GM18526 (cell line): ENCODE data around the gene SLC6A19.

Experiments
- POLR2A ChIP-seq: IDR thresholded peaks from 3 replicates; pipeline ENCODE4 v1.6.1; 2011; ENCODE audit not compliant: insufficient read length; ENCODE audit errors: extremely low read depth

Gene SLC6A19

GRCh38 chr5:1183424-1184162, 17.8 kb upstream of the SLC6A19 start:
- TF ChIP-seq POLR2A: no peak

GRCh38 chr5:1184163-1184470, 17.3 kb upstream of the SLC6A19 start:
- TF ChIP-seq POLR2A: no peak

DNA sequence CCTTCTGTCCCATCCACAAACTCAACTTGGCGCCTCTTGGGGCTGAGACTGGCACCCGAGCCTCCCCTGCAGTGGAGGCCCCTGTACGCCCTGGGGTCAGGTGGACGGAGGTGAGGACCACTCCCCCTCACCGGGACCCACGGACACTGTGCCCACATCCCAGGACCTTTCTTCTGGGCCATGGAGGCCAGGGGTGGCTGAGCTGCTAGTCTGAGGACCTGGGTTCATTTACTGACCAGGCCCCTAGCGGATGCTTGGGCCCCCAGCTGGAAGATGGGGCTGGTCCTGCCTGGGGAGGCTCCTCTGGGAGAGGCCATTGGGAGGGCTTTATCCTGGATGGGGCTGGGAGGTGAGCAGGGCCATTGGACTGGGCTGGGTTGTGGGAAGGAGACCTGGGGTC, 16.9 kb upstream of the SLC6A19 start:
- no peak for TF ChIP-seq POLR2A

DNA sequence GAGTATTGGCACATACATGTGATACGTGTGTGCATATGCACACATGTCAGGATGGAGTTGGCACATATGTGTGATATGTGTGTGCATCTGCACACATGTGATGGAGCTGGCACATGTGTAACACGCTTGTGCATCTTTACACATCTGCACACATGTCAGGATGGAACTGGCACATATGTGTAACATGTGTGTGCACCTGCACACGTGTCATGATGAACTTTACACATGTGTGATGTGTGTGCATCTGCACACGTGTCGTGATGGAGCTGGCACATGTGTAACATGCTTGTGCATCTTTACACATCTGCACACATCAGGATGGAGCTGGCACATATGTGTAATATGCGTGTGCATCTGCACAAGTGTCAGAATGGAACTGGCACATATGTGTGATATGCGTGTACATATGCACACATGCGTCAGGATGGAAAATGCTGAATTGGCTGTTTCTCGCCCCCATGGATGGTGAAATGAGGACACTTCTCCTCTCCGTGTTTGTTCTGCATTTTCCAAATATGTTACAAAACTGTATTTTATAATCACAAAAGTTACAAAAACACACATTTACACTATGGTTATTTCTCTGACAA, 16.3 kb upstream of the SLC6A19 start:
- no peak for TF ChIP-seq POLR2A

- no peak for TF ChIP-seq POLR2A
Measured at GRCh38 chr5:1185629-1186350, 15.6 kb upstream of the SLC6A19 start.

GRCh38 chr5:1186351-1187233, 14.8 kb upstream of the SLC6A19 start:
- TF ChIP-seq POLR2A: no peak

DNA sequence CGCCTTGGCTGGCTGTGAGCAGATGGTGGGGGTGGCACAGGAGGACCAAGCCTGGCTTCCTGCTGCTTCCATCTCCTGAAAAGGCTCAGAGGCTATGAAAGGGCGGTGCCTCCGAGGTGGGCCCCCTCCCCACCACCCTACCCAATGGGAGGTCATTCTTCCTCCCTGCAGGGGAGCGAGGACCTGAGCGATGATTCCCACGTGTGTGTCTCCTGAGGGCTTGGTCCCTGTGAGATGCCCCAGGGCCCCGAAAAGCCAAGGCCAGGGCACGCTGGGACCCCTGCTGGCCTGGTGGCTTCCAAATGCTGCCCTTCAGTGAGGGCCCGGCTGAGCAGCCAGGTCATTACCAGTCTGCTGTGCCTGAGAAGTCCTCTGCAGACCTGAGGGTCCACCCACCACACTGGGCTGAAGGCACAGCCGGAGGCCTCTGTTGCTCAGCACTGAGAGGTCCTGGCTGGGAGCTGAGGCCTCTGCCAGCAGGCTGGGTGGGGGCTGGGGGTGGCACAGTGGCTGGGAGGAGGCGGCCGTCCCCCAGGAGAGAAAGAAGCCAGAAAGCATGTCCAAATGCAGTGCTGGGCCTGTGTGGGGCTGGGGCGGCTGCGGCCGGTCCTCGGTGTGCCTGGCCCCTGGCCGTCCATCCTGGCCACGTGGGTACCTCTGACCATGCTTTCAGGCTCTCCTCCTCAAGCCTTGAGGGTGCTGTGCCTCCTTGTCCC, 14.0 kb upstream of the SLC6A19 start:
- no peak for TF ChIP-seq POLR2A

DNA sequence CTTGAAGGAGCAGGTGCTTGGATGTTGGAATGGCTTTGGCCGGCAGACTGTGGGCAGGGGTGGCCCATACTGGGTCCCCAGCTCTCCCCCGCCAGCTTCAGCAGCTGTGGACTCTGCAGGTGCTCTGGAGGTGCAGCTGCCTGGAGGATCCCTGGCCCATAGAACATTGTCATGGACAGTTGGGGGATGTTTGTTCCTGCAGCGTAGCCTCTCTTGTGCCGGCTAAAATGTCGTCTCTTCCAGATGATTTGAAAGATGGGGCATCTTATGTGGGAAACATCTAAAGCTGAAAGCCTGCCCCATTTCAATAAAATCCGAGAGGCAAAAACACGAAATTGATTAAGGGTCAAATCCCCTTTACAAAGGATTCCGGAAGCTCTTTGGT, 13.5 kb upstream of the SLC6A19 start:
- TF ChIP-seq POLR2A: no peak

- TF ChIP-seq POLR2A: no peak
Measured at GRCh38 chr5:1188464-1188863, 12.9 kb upstream of the SLC6A19 start.

GRCh38 chr5:1189269-1189668, 12.1 kb upstream of the SLC6A19 start:
- no peak for TF ChIP-seq POLR2A

DNA sequence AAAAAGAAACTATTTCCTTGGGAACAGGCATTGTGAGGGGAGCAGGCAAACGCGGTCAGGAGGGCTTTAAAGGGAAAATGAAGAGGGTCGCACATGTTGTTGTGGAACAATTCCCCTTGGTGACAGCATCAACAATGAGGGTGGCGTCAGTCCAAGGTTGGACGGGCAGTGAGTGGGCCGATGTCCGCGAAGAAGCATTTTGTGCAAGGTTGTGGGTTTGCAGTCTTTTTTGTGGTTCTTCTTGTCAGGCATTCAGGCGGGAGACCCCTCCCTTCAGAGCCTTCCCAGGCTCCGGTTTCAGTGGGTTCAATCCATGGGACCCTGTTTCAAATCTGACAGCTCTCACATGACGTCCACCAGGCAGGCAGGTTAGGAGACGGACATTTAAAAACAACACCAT, 11.1 kb upstream of the SLC6A19 start:
- no peak for TF ChIP-seq POLR2A

DNA sequence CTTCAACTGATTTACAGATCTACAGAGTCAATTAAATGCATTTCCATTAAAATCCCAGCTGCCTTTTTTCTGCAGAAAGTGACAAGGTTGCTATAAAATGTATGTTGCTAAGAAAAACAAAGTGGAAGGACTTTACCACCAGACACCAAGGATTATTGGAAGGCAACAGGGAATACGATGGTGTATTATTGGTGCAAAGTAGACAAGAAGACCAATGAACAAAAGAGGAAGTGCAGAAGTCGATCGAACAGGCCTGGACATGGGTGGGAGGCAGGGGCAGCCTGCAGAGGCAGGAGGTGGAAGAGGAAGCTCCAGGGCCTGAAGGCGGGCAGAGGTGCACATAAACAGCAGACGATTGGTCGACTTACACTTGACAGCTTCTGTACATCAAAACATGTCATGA, 10.6 kb upstream of the SLC6A19 start:
- no peak for TF ChIP-seq POLR2A

DNA sequence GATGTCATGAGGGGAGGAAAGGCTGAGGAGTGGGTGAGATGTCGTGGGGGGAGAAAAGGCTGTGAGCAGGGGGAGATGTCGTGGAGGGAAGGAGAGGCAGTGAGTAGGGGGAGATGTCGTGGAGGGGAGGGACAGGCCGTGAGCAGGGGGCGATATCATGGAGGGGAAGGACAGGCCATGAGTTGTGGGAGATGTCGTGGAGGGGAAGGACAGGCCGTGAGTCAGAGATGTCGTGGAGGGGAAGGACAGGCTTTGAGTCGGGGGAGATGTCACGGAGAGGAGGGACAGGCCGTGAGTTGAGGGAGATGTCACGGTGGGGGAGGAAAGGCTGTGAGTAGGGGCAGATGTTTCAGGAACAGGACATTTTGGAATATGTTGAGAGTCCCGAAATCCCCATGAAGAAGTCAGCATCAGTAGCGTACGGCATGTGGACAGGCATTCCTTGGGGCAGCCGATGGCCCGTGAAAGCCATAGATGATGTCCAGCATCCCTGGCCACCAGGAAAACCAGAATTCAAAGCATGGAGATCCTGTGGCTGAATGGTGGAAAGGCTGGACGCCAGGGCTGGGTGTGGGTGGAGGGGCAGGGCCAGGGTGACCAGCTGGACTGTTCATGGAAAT, 8.3 kb upstream of the SLC6A19 start:
- no peak for TF ChIP-seq POLR2A

GRCh38 chr5:1193591-1193985, 7.8 kb upstream of the SLC6A19 start:
- TF ChIP-seq POLR2A: no peak
